ENCODE data around the gene SFSWAP.

DNA sequence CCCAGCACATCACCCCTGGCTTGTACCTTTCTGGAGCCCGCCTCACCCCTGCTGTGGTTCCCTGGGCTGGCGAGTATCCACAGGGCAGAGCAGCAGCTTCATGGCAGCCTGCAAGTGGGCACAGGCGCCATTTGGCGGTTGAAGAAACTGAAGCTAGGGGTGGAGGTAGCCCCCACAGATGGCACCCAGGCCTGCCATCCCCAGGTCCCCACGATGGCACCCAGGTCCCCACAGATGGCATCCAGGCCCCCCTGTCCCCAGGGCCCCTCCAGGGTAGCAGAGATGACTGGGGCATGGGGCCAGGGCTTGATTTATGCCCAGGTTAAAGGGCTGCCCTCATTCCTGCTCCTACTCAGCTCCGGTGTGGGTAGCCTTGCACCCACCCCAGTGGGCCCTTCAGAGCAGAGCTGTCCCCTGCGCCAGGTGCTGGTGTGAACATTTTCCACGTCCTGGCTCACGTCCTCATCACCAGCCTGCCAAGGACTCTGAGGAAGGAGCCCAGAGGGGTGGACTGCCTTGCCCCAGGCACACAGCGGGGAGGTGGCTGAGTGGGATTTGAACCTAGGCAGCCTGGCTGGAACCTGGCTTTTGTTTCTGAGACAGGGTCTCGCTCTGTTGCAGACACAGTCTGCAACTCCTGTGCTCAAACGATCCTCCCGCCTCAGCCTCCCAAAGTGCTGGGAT lies 126.0 kb downstream of the SFSWAP start:
- TF ChIP-seq, protein P1, sequence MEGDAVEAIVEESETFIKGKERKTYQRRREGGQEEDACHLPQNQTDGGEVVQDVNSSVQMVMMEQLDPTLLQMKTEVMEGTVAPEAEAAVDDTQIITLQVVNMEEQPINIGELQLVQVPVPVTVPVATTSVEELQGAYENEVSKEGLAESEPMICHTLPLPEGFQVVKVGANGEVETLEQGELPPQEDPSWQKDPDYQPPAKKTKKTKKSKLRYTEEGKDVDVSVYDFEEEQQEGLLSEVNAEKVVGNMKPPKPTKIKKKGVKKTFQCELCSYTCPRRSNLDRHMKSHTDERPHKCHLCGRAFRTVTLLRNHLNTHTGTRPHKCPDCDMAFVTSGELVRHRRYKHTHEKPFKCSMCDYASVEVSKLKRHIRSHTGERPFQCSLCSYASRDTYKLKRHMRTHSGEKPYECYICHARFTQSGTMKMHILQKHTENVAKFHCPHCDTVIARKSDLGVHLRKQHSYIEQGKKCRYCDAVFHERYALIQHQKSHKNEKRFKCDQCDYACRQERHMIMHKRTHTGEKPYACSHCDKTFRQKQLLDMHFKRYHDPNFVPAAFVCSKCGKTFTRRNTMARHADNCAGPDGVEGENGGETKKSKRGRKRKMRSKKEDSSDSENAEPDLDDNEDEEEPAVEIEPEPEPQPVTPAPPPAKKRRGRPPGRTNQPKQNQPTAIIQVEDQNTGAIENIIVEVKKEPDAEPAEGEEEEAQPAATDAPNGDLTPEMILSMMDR (IDR thresholded peaks at IDR 0.05): no peak
- no peak for TF ChIP-seq POLR2A (IDR thresholded peaks at IDR 0.05)
- no peak for TF ChIP-seq POLR2AphosphoS5 (IDR thresholded peaks at IDR 0.05)
- TF ChIP-seq EP300 (IDR thresholded peaks at IDR 0.05): no peak

All from stomach (tissue), 4 donors.